ENCODE data around the gene ATCAY. TPM values are rescaled to one million over a fixed set of nuclear protein-coding genes. Genes with fewer than 3 reads are reported as not detected.

ATCAY gene
- total and polyA plus RNA-seq, 8 donors, result 0.04 to 0.70 (median 0.27) TPM

- TF ChIP-seq CTCF (IDR thresholded peaks at IDR 0.05), result no peak
- intact Hi-C loops (cut with DNase I), result no loop called here
- H3K9me3 ChIP-seq, result no peaks in the 10 kb centered on the region
- 81 to 85% methylated on average over 3 of the region's 3 CpGs for WGBS, 2 donors
- ATAC-seq (no peak), FAIRE-seq (no peak), DNase-seq (no peak)
- no peaks in the 10 kb centered on the region for H3K4me1 ChIP-seq
- no peak overlapping the region for H3K27ac ChIP-seq
- H3K27me3 ChIP-seq, result no peaks in the 10 kb centered on the region
- H3K4me3 ChIP-seq, result no peak overlapping the region
- no peaks in the 10 kb centered on the region for H3K36me3 ChIP-seq
Observed at GRCh38 chr19:3898426-3898825, 17.9 kb downstream of the ATCAY start.

GRCh38 chr19:3899531-3900294, 19.2 kb downstream of the ATCAY start:
- Histone ChIP-seq H3K27me3 (no peaks in the 10 kb centered on the region), H3K4me3 (no peak overlapping the region), H3K27ac (no peak overlapping the region), H3K36me3 (no peaks in the 10 kb centered on the region), H3K4me1 (no peaks in the 10 kb centered on the region), H3K9me3 (no peaks in the 10 kb centered on the region)
- FAIRE-seq (no peak), DNase-seq (no peak), ATAC-seq (no peak)
- TF ChIP-seq CTCF (IDR thresholded peaks at IDR 0.05), result no peak
- intact Hi-C loops (cut with DNase I), result no loop called here
- WGBS, 2 donors, result 62 to 68% methylated on average over 18 of the region's 18 CpGs

- no peak overlapping the region for H3K4me3 ChIP-seq
- DNase-seq (no peak), FAIRE-seq (no peak), ATAC-seq (no peak)
- no peaks in the 10 kb centered on the region for H3K36me3 ChIP-seq
- no peaks in the 10 kb centered on the region for H3K27me3 ChIP-seq
- TF ChIP-seq CTCF (IDR thresholded peaks at IDR 0.05), result no peak
- 58 to 66% methylated on average over 15 of the region's 15 CpGs for WGBS, 2 donors
- H3K4me1 ChIP-seq, result no peaks in the 10 kb centered on the region
- H3K27ac ChIP-seq, result no peak overlapping the region
- no peaks in the 10 kb centered on the region for H3K9me3 ChIP-seq
- intact Hi-C loops (cut with DNase I), result no loop called here
Observed at GRCh38 chr19:3902317-3902973, 22.0 kb downstream of the ATCAY start.

GRCh38 chr19:3904233-3904632, 23.7 kb downstream of the ATCAY start:
- no peak for TF ChIP-seq CTCF (IDR thresholded peaks at IDR 0.05)
- no peak overlapping the region for H3K27ac ChIP-seq
- DNase-seq (no peak), ATAC-seq (no peak), FAIRE-seq (no peak)
- 79 to 92% methylated on average over 8 of the region's 8 CpGs for WGBS, 2 donors
- no peaks in the 10 kb centered on the region for H3K9me3 ChIP-seq
- intact Hi-C loops (cut with DNase I), result no loop called here
- no peaks in the 10 kb centered on the region for H3K4me1 ChIP-seq
- H3K36me3 ChIP-seq, result no peaks in the 10 kb centered on the region
- H3K27me3 ChIP-seq, result no peaks in the 10 kb centered on the region
- no peak overlapping the region for H3K4me3 ChIP-seq
